ENCODE results near the gene EVX2. TPM values are rescaled to one million over a fixed set of nuclear protein-coding genes. Genes with fewer than 3 reads are reported as not detected.
A peak's percentile ranks its signal among the peaks of the same experiment; 100 is the strongest.

EVX2 gene
- total and polyA plus RNA-seq, 5 donors, result not detected

- Histone ChIP-seq H3K4me1 (ENCODE audit: control insufficient read depth, insufficient read depth, low read length) (peaks cover 6% of the 10 kb centered on the region), H3K27me3 (ENCODE audit: control insufficient read depth, insufficient read depth) (peaks cover 5% of the 10 kb centered on the region), H3K27ac (ENCODE audit: low read length) (no peak overlapping the region), H3K4me3 (ENCODE audit: low read length) (peak overlapping the region; percentile 47), H3K9me3 (ENCODE audit: control insufficient read depth, low read length) (no peaks in the 10 kb centered on the region)
- no peak for DNase-seq
- WGBS, result 4% methylated on average over 47 of the region's 47 CpGs
- intact Hi-C loops (cut with DNase I), result loop anchor here in 1 of 4 donors (10.0 kb wide), 1 partner anchor 433 kb away; no protein-coding TSS in a partner anchor
- ATAC-seq, result peak in 1 of 2 donors; percentile 27
Measured at GRCh38 chr2:176122052-176122682, 38.4 kb upstream of the EVX2 start.

- intact Hi-C loops (cut with DNase I), result loop anchor here in 1 of 4 donors (10.0 kb wide), 1 partner anchor 433 kb away; no protein-coding TSS in a partner anchor
- WGBS, result 9% methylated on average over 53 of the region's 53 CpGs
- no peaks in the 10 kb centered on the region for H3K9me3 ChIP-seq (ENCODE audit: control insufficient read depth, low read length)
- H3K4me1 ChIP-seq (ENCODE audit: control insufficient read depth, insufficient read depth, low read length), result peaks cover 6% of the 10 kb centered on the region
- no peak overlapping the region for H3K4me3 ChIP-seq (ENCODE audit: low read length)
- no peak overlapping the region for H3K27ac ChIP-seq (ENCODE audit: low read length)
- peaks cover 5% of the 10 kb centered on the region for H3K27me3 ChIP-seq (ENCODE audit: control insufficient read depth, insufficient read depth)
- DNase-seq (no peak), ATAC-seq (no peak)
Measured at GRCh38 chr2:176121190-176122051, 37.7 kb upstream of the EVX2 start.

- H3K27me3 ChIP-seq (ENCODE audit: control insufficient read depth, insufficient read depth), result peaks cover 2% of the 10 kb centered on the region
- no peak for DNase-seq
- no peak overlapping the region for H3K4me3 ChIP-seq (ENCODE audit: low read length)
- ATAC-seq, result no peak
- 13% methylated on average over 13 of the region's 13 CpGs for WGBS
- H3K4me1 ChIP-seq (ENCODE audit: control insufficient read depth, insufficient read depth, low read length), result peaks cover 6% of the 10 kb centered on the region
- intact Hi-C loops (cut with DNase I), result loop anchor here in 1 of 4 donors (10.0 kb wide), 1 partner anchor 434 kb away; no protein-coding TSS in a partner anchor
- H3K27ac ChIP-seq (ENCODE audit: low read length), result no peak overlapping the region
- no peaks in the 10 kb centered on the region for H3K9me3 ChIP-seq (ENCODE audit: control insufficient read depth, low read length)
Measured at GRCh38 chr2:176120364-176121189, 36.8 kb upstream of the EVX2 start.

GRCh38 chr2:176118601-176119339 lies 35.0 kb upstream of the EVX2 start:
- Histone ChIP-seq H3K9me3 (ENCODE audit: control insufficient read depth, low read length) (no peaks in the 10 kb centered on the region), H3K27ac (ENCODE audit: low read length) (no peak overlapping the region), H3K4me1 (ENCODE audit: control insufficient read depth, insufficient read depth, low read length) (peaks cover 6% of the 10 kb centered on the region), H3K4me3 (ENCODE audit: low read length) (no peak overlapping the region), H3K27me3 (ENCODE audit: control insufficient read depth, insufficient read depth) (no peaks in the 10 kb centered on the region)
- no peak for ATAC-seq
- intact Hi-C loops (cut with DNase I), result no loop called here
- no peak for DNase-seq
- 10% methylated on average over 24 of the region's 24 CpGs for WGBS

- Histone ChIP-seq H3K27me3 (ENCODE audit: control insufficient read depth, insufficient read depth) (no peaks in the 10 kb centered on the region), H3K4me3 (ENCODE audit: low read length) (no peak overlapping the region), H3K4me1 (ENCODE audit: control insufficient read depth, insufficient read depth, low read length) (peaks cover 2% of the 10 kb centered on the region), H3K9me3 (ENCODE audit: control insufficient read depth, low read length) (no peaks in the 10 kb centered on the region), H3K27ac (ENCODE audit: low read length) (no peak overlapping the region)
- ATAC-seq (no peak), DNase-seq (no peak)
- WGBS, result 9% methylated on average over 11 of the region's 11 CpGs
- intact Hi-C loops (cut with DNase I), result no loop called here
Measured at GRCh38 chr2:176117823-176118371, 34.1 kb upstream of the EVX2 start.

- Histone ChIP-seq H3K27me3 (ENCODE audit: control insufficient read depth, insufficient read depth) (no peaks in the 10 kb centered on the region), H3K9me3 (ENCODE audit: control insufficient read depth, low read length) (no peaks in the 10 kb centered on the region), H3K4me3 (ENCODE audit: low read length) (no peak overlapping the region), H3K4me1 (ENCODE audit: control insufficient read depth, insufficient read depth, low read length) (no peaks in the 10 kb centered on the region), H3K27ac (ENCODE audit: low read length) (no peak overlapping the region)
- WGBS, result 13% methylated on average over 40 of the region's 40 CpGs
- DNase-seq, result no peak
- intact Hi-C loops (cut with DNase I), result no loop called here
- ATAC-seq, result no peak
Measured at GRCh38 chr2:176117162-176117822, 33.5 kb upstream of the EVX2 start.

- DNase-seq (no peak), ATAC-seq (peak in 1 of 2 donors; percentile 19)
- no peak within 1 kb of the TSS for H3K27ac ChIP-seq (ENCODE audit: low read length)
- no peaks in the 10 kb centered on the region for H3K9me3 ChIP-seq (ENCODE audit: control insufficient read depth, low read length)
- WGBS, result 4% methylated on average over 66 of the region's 66 CpGs
- no peaks in the 10 kb centered on the region for H3K4me1 ChIP-seq (ENCODE audit: control insufficient read depth, insufficient read depth, low read length)
- no peak within 1 kb of the TSS for H3K4me3 ChIP-seq (ENCODE audit: low read length)
- intact Hi-C loops (cut with DNase I), result no loop called here
- H3K27me3 ChIP-seq (ENCODE audit: control insufficient read depth, insufficient read depth), result peaks cover under 1% of the 10 kb centered on the region
Measured at GRCh38 chr2:176115883-176116813, 32.4 kb upstream of the EVX2 start, which contains the start of gene HOXD10. HOXD10 (plus strand) TSS chr2:176116778; CDS start chr2:176116834, 56 bp downstream.

GRCh38 chr2:176114930-176115625 lies 31.3 kb upstream of the EVX2 start:
- 20% methylated on average over 16 of the region's 16 CpGs for WGBS
- DNase-seq, result no peak
- Histone ChIP-seq H3K27me3 (ENCODE audit: control insufficient read depth, insufficient read depth) (peaks cover 7% of the 10 kb centered on the region), H3K4me3 (ENCODE audit: low read length) (no peak overlapping the region), H3K9me3 (ENCODE audit: control insufficient read depth, low read length) (no peaks in the 10 kb centered on the region), H3K4me1 (ENCODE audit: control insufficient read depth, insufficient read depth, low read length) (no peaks in the 10 kb centered on the region), H3K27ac (ENCODE audit: low read length) (no peak overlapping the region)
- no peak for ATAC-seq
- intact Hi-C loops (cut with DNase I), result no loop called here
